Kidney epithelial cell (primary cell): ENCODE data around the gene POLR3C. TPM values are rescaled to one million over a fixed set of nuclear protein-coding genes. Genes with fewer than 3 reads are reported as not detected.
"Not testable (repeated sequence)": the region's sequence is repeated elsewhere in the genome, so short reads cannot be mapped to it uniquely, and the experiment has no call there.

ENCODE experiments used
- DNase-seq: peaks from one replicate; pipeline ENCODE4 v3.0.0-alpha.2; 2010; ENCODE audit warnings: low read depth
- H3K27me3 ChIP-seq: 2 replicates; pipeline ENCODE4 v1.6.0; 2011; ENCODE audit warnings: low read length; ENCODE audit not compliant: control insufficient read depth, insufficient read depth
- H3K36me3 ChIP-seq: 2 replicates; pipeline ENCODE4 v1.5.1; 2011; ENCODE audit warnings: low read length; ENCODE audit not compliant: control insufficient read depth, insufficient read depth
- H3K4me3 ChIP-seq: 2 replicates; pipeline ENCODE4 v1.5.1; 2011; ENCODE audit warnings: low read depth, mild to moderate bottlenecking, control low read depth, low read length
- CTCF ChIP-seq: IDR thresholded peaks from 2 replicates; pipeline ENCODE4 v1.5.1; 2011; ENCODE audit warnings: mild to moderate bottlenecking, moderate library complexity, low read length, control low read depth, inconsistent platforms; ENCODE audit not compliant: insufficient read depth, poor library complexity, severe bottlenecking
- total RNA-seq: library from RNA; depleted of rRNA; stranded (reverse); fragments of >200 nt; gene quantifications from 2 replicates; pipeline ENCODE4 v1.2.3, GENCODE V29; 2015

The POLR3C gene
- total RNA-seq, 1 donor from 2014 or later: 43.4 TPM

GRCh38 chr1:145796753-145797152 lies 27.2 kb upstream of the POLR3C start:
- H3K4me3 ChIP-seq: no peak overlapping the region
- DNase-seq: no peak
- H3K27me3 ChIP-seq: no peaks in the 10 kb centered on the region
- TF ChIP-seq CTCF: no peak
- H3K36me3 ChIP-seq: no peaks in the 10 kb centered on the region

- DNase-seq: no peak
- no peak for TF ChIP-seq CTCF
- Histone ChIP-seq H3K4me3 (no peak overlapping the region), H3K36me3 (no peaks in the 10 kb centered on the region), H3K27me3 (no peaks in the 10 kb centered on the region)
These were observed 24.2 kb upstream of the POLR3C start for GRCh38 chr1:145799806-145800205.

GRCh38 chr1:145804235-145805045 lies 19.6 kb upstream of the POLR3C start:
- no peak for DNase-seq
- TF ChIP-seq CTCF: no peak
- H3K4me3 ChIP-seq: no peak overlapping the region

GRCh38 chr1:145805057-145805456 lies 18.9 kb upstream of the POLR3C start:
- no peaks in the 10 kb centered on the region for H3K36me3 ChIP-seq
- no peak overlapping the region for H3K4me3 ChIP-seq
- no peak for TF ChIP-seq CTCF
- no peaks in the 10 kb centered on the region for H3K27me3 ChIP-seq
- DNase-seq: no peak

More at GRCh38 chr1:145804235-145805045, 19.6 kb upstream of the POLR3C start:
- H3K27me3 ChIP-seq: no peaks in the 10 kb centered on the region
- H3K36me3 ChIP-seq: no peaks in the 10 kb centered on the region

GRCh38 chr1:145806408-145806807 lies 17.6 kb upstream of the POLR3C start:
- no peaks in the 10 kb centered on the region for H3K27me3 ChIP-seq
- no peaks in the 10 kb centered on the region for H3K36me3 ChIP-seq
- H3K4me3 ChIP-seq: no peak overlapping the region
- TF ChIP-seq CTCF: no peak
- no peak for DNase-seq

- no peak for TF ChIP-seq CTCF
- no peak for DNase-seq
- H3K27me3 ChIP-seq: no peaks in the 10 kb centered on the region
- no peak overlapping the region for H3K4me3 ChIP-seq
- H3K36me3 ChIP-seq: no peaks in the 10 kb centered on the region
These were observed 17.2 kb upstream of the POLR3C start for GRCh38 chr1:145806844-145807243.

- H3K36me3 ChIP-seq, H3K27me3 ChIP-seq, H3K4me3 ChIP-seq, DNase-seq: not testable (repeated sequence)
These were observed 10.8 kb upstream of the POLR3C start for GRCh38 chr1:145812977-145813810.

- not testable (repeated sequence) for H3K4me3 ChIP-seq, H3K27me3 ChIP-seq, H3K36me3 ChIP-seq
- peak; percentile 62 for DNase-seq
These were observed 5.9 kb upstream of the POLR3C start for GRCh38 chr1:145818095-145818494.
